SK-N-MC (cell line): Measurements from ENCODE around the gene ADAMTSL3.

ENCODE experiments used
- EZH2 ChIP-seq: fragments of 200-600 bp; sonication (generic); IDR thresholded peaks from one replicate; pipeline ENCODE4 v1.6.1; 2017; ENCODE audit warnings: antibody characterized with exemption
- FOXP2 ChIP-seq: optimal IDR thresholded peaks from 2 replicates; pipeline ENCODE3; 2011; ENCODE audit warnings: mild to moderate bottlenecking, moderate library complexity; ENCODE audit not compliant: insufficient read depth; ENCODE audit errors: extremely low read length, control extremely low read depth
- POLR2AphosphoS5 ChIP-seq: IDR thresholded peaks from 2 replicates; pipeline ENCODE4 v1.6.1; 2012; ENCODE audit warnings: mild to moderate bottlenecking, low read depth, low read length, borderline replicate concordance

DNA sequence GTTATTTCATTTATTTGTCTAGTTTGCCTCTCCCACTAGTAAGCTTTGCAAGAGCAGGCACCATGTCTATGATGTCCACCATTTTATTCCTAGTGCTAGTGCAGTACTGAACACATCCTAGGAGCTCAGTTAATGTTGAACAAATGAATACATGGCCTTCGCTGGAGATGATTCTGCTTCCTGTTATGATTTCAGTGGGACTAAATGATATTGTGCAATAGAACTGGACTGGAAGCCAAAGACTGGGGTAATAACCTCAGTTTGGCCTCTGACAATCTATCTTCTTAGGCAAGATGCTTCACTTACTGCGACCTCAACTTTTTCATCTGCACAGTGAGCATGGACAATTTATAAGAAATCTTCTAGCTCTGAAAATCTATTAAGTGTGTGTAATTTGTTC lies 191.3 kb downstream of the ADAMTSL3 start:
- TF ChIP-seq EZH2: no peak
- no peak for TF ChIP-seq POLR2AphosphoS5
- TF ChIP-seq FOXP2: no peak
